Measurements from ENCODE around the gene PCSK6.

Gene PCSK6

GRCh38 chr15:101368861-101369642 is 120.5 kb downstream of the PCSK6 start:
- DNase-seq (ENCODE audit: low read depth, low spot score): no peak
- H3K27me3 ChIP-seq (ENCODE audit: control insufficient read depth, insufficient read depth, low read length): no peaks in the 10 kb centered on the region
- H3K4me3 ChIP-seq (ENCODE audit: low read length): no peak overlapping the region
- H3K4me1 ChIP-seq (ENCODE audit: control insufficient read depth, insufficient read depth, low read length): peaks cover 9% of the 10 kb centered on the region
- H3K27ac ChIP-seq (ENCODE audit: low read length): no peak overlapping the region
- no peaks in the 10 kb centered on the region for H3K9me3 ChIP-seq (ENCODE audit: control insufficient read depth, insufficient read depth, low read length)
- no peaks in the 10 kb centered on the region for H3K36me3 ChIP-seq (ENCODE audit: control insufficient read depth, insufficient read depth, low read length)
- WGBS (ENCODE audit: insufficient coverage, insufficient read length): no CpG with 5 or more reads among the region's 15 CpGs

- Histone ChIP-seq H3K4me3 (ENCODE audit: low read length) (no peak overlapping the region), H3K36me3 (ENCODE audit: control insufficient read depth, insufficient read depth, low read length) (no peaks in the 10 kb centered on the region), H3K27me3 (ENCODE audit: control insufficient read depth, insufficient read depth, low read length) (no peaks in the 10 kb centered on the region), H3K27ac (ENCODE audit: low read length) (no peak overlapping the region), H3K4me1 (ENCODE audit: control insufficient read depth, insufficient read depth, low read length) (peaks cover 8% of the 10 kb centered on the region), H3K9me3 (ENCODE audit: control insufficient read depth, insufficient read depth, low read length) (no peaks in the 10 kb centered on the region)
- WGBS (ENCODE audit: insufficient coverage, insufficient read length): no CpG with 5 or more reads among the region's 14 CpGs
- no peak for DNase-seq (ENCODE audit: low read depth, low spot score)
These were observed 121.3 kb downstream of the PCSK6 start for GRCh38 chr15:101368086-101368780.

- no peak for DNase-seq (ENCODE audit: low read depth, low spot score)
- Histone ChIP-seq H3K4me3 (ENCODE audit: low read length) (no peak overlapping the region), H3K27me3 (ENCODE audit: control insufficient read depth, insufficient read depth, low read length) (no peaks in the 10 kb centered on the region), H3K9me3 (ENCODE audit: control insufficient read depth, insufficient read depth, low read length) (no peaks in the 10 kb centered on the region), H3K36me3 (ENCODE audit: control insufficient read depth, insufficient read depth, low read length) (no peaks in the 10 kb centered on the region), H3K4me1 (ENCODE audit: control insufficient read depth, insufficient read depth, low read length) (peaks cover 3% of the 10 kb centered on the region; the same call in 1 of the 2 replicates), H3K27ac (ENCODE audit: low read length) (no peak overlapping the region)
- no CpG with 5 or more reads among the region's 3 CpGs for WGBS (ENCODE audit: insufficient coverage, insufficient read length)
These were observed 122.7 kb downstream of the PCSK6 start for GRCh38 chr15:101366853-101367252.

GRCh38 chr15:101362986-101363566 is 126.4 kb downstream of the PCSK6 start:
- no CpG with 5 or more reads among the region's 8 CpGs for WGBS (ENCODE audit: insufficient coverage, insufficient read length)
- no peaks in the 10 kb centered on the region for H3K9me3 ChIP-seq (ENCODE audit: control insufficient read depth, insufficient read depth, low read length)
- DNase-seq (ENCODE audit: low read depth, low spot score): no peak
- no peaks in the 10 kb centered on the region for H3K36me3 ChIP-seq (ENCODE audit: control insufficient read depth, insufficient read depth, low read length)
- H3K4me3 ChIP-seq (ENCODE audit: low read length): no peak overlapping the region
- H3K4me1 ChIP-seq (ENCODE audit: control insufficient read depth, insufficient read depth, low read length): peaks cover 1% of the 10 kb centered on the region; the same call in 1 of the 2 replicates
- H3K27ac ChIP-seq (ENCODE audit: low read length): no peak overlapping the region
- H3K27me3 ChIP-seq (ENCODE audit: control insufficient read depth, insufficient read depth, low read length): no peaks in the 10 kb centered on the region

GRCh38 chr15:101362359-101362758 is 127.1 kb downstream of the PCSK6 start:
- no CpG with 5 or more reads among the region's 10 CpGs for WGBS (ENCODE audit: insufficient coverage, insufficient read length)
- Histone ChIP-seq H3K9me3 (ENCODE audit: control insufficient read depth, insufficient read depth, low read length) (no peaks in the 10 kb centered on the region), H3K27ac (ENCODE audit: low read length) (no peak overlapping the region), H3K4me3 (ENCODE audit: low read length) (no peak overlapping the region), H3K36me3 (ENCODE audit: control insufficient read depth, insufficient read depth, low read length) (no peaks in the 10 kb centered on the region), H3K4me1 (ENCODE audit: control insufficient read depth, insufficient read depth, low read length) (peaks cover 1% of the 10 kb centered on the region; the same call in 1 of the 2 replicates), H3K27me3 (ENCODE audit: control insufficient read depth, insufficient read depth, low read length) (no peaks in the 10 kb centered on the region)
- no peak for DNase-seq (ENCODE audit: low read depth, low spot score)

- Histone ChIP-seq H3K27ac (ENCODE audit: low read length) (no peak overlapping the region), H3K9me3 (ENCODE audit: control insufficient read depth, insufficient read depth, low read length) (no peaks in the 10 kb centered on the region), H3K36me3 (ENCODE audit: control insufficient read depth, insufficient read depth, low read length) (no peaks in the 10 kb centered on the region), H3K4me1 (ENCODE audit: control insufficient read depth, insufficient read depth, low read length) (peaks cover 1% of the 10 kb centered on the region; the same call in 1 of the 2 replicates), H3K27me3 (ENCODE audit: control insufficient read depth, insufficient read depth, low read length) (no peaks in the 10 kb centered on the region), H3K4me3 (ENCODE audit: low read length) (no peak overlapping the region)
- DNase-seq (ENCODE audit: low read depth, low spot score): no peak
- WGBS (ENCODE audit: insufficient coverage, insufficient read length): no CpG with 5 or more reads among the region's 4 CpGs
These were observed 128.1 kb downstream of the PCSK6 start for GRCh38 chr15:101361418-101361817.

- H3K4me3 ChIP-seq (ENCODE audit: low read length): no peak overlapping the region
- H3K27ac ChIP-seq (ENCODE audit: low read length): no peak overlapping the region
- H3K4me1 ChIP-seq (ENCODE audit: control insufficient read depth, insufficient read depth, low read length): peaks cover 1% of the 10 kb centered on the region; the same call in 1 of the 2 replicates
- no peak for DNase-seq (ENCODE audit: low read depth, low spot score)
- no CpG with 5 or more reads among the region's 9 CpGs for WGBS (ENCODE audit: insufficient coverage, insufficient read length)
- no peaks in the 10 kb centered on the region for H3K27me3 ChIP-seq (ENCODE audit: control insufficient read depth, insufficient read depth, low read length)
- H3K36me3 ChIP-seq (ENCODE audit: control insufficient read depth, insufficient read depth, low read length): no peaks in the 10 kb centered on the region
- H3K9me3 ChIP-seq (ENCODE audit: control insufficient read depth, insufficient read depth, low read length): no peaks in the 10 kb centered on the region
These were observed 130.1 kb downstream of the PCSK6 start for GRCh38 chr15:101359365-101359947.

GRCh38 chr15:101358895-101359294 is 130.6 kb downstream of the PCSK6 start:
- H3K9me3 ChIP-seq (ENCODE audit: control insufficient read depth, insufficient read depth, low read length): no peaks in the 10 kb centered on the region
- DNase-seq (ENCODE audit: low read depth, low spot score): no peak
- no peak overlapping the region for H3K27ac ChIP-seq (ENCODE audit: low read length)

GRCh38 chr15:101357885-101358284 is 131.6 kb downstream of the PCSK6 start:
- Histone ChIP-seq H3K9me3 (ENCODE audit: control insufficient read depth, insufficient read depth, low read length) (no peaks in the 10 kb centered on the region; the same call in 1 of the 2 replicates), H3K4me1 (ENCODE audit: control insufficient read depth, insufficient read depth, low read length) (peaks cover 1% of the 10 kb centered on the region; the same call in 1 of the 2 replicates), H3K4me3 (ENCODE audit: low read length) (no peak overlapping the region), H3K27ac (ENCODE audit: low read length) (no peak overlapping the region), H3K27me3 (ENCODE audit: control insufficient read depth, insufficient read depth, low read length) (no peaks in the 10 kb centered on the region), H3K36me3 (ENCODE audit: control insufficient read depth, insufficient read depth, low read length) (no peaks in the 10 kb centered on the region)
- no CpG with 5 or more reads among the region's 11 CpGs for WGBS (ENCODE audit: insufficient coverage, insufficient read length)
- no peak for DNase-seq (ENCODE audit: low read depth, low spot score)

More at GRCh38 chr15:101358895-101359294, 130.6 kb downstream of the PCSK6 start:
- Histone ChIP-seq H3K4me3 (ENCODE audit: low read length) (no peak overlapping the region), H3K36me3 (ENCODE audit: control insufficient read depth, insufficient read depth, low read length) (no peaks in the 10 kb centered on the region), H3K27me3 (ENCODE audit: control insufficient read depth, insufficient read depth, low read length) (no peaks in the 10 kb centered on the region), H3K4me1 (ENCODE audit: control insufficient read depth, insufficient read depth, low read length) (peaks cover 1% of the 10 kb centered on the region; the same call in 1 of the 2 replicates)
- WGBS (ENCODE audit: insufficient coverage, insufficient read length): no CpG with 5 or more reads among the region's 7 CpGs

- H3K27ac ChIP-seq (ENCODE audit: low read length): no peak overlapping the region
- no peak overlapping the region for H3K4me3 ChIP-seq (ENCODE audit: low read length)
- DNase-seq (ENCODE audit: low read depth, low spot score): no peak
- WGBS (ENCODE audit: insufficient coverage, insufficient read length): no CpG with 5 or more reads among the region's 15 CpGs
- H3K4me1 ChIP-seq (ENCODE audit: control insufficient read depth, insufficient read depth, low read length): peaks cover 1% of the 10 kb centered on the region; the same call in 1 of the 2 replicates
- H3K27me3 ChIP-seq (ENCODE audit: control insufficient read depth, insufficient read depth, low read length): no peaks in the 10 kb centered on the region
- H3K36me3 ChIP-seq (ENCODE audit: control insufficient read depth, insufficient read depth, low read length): no peaks in the 10 kb centered on the region
- H3K9me3 ChIP-seq (ENCODE audit: control insufficient read depth, insufficient read depth, low read length): no peaks in the 10 kb centered on the region; the same call in 1 of the 2 replicates
These were observed 132.2 kb downstream of the PCSK6 start for GRCh38 chr15:101357333-101357732.

Data from iPS DF 6.9 (cell line).